WI38 (cell line): Measurements from ENCODE around the gene EDNRA.

Experiments used
- H3K4me3 ChIP-seq: 2 replicates; pipeline ENCODE4 v1.5.1; 2011; ENCODE audit warnings: low read depth, mild to moderate bottlenecking, control low read depth, low read length
- TF ChIP-seq, protein P1 (sequence below): IDR thresholded peaks from 2 replicates; pipeline ENCODE4 v1.5.1; 2012; ENCODE audit warnings: low read depth, mild to moderate bottlenecking, control low read depth, low read length

Gene EDNRA

DNA sequence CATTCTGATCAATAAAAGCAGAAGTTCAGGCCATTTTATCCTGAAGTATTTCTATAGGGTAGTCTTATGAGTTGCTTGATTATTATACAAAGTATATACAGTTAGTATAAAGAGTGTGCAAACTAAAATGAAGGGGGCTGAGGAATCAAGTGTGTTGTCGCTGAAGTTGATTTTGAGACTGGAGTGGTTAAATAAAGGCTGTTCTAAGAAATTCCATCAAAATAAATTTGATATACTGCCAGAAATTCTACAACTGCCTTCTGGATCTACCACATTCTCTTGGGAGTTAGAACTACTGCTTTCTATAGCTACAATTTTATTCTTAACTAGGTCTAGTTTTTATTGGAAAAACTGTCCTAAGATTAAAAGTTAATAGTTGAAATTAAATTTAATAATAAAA lies 12.4 kb downstream of the EDNRA start:
- no peak overlapping the region for H3K4me3 ChIP-seq
- TF ChIP-seq, protein P1, sequence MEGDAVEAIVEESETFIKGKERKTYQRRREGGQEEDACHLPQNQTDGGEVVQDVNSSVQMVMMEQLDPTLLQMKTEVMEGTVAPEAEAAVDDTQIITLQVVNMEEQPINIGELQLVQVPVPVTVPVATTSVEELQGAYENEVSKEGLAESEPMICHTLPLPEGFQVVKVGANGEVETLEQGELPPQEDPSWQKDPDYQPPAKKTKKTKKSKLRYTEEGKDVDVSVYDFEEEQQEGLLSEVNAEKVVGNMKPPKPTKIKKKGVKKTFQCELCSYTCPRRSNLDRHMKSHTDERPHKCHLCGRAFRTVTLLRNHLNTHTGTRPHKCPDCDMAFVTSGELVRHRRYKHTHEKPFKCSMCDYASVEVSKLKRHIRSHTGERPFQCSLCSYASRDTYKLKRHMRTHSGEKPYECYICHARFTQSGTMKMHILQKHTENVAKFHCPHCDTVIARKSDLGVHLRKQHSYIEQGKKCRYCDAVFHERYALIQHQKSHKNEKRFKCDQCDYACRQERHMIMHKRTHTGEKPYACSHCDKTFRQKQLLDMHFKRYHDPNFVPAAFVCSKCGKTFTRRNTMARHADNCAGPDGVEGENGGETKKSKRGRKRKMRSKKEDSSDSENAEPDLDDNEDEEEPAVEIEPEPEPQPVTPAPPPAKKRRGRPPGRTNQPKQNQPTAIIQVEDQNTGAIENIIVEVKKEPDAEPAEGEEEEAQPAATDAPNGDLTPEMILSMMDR, result no peak

DNA sequence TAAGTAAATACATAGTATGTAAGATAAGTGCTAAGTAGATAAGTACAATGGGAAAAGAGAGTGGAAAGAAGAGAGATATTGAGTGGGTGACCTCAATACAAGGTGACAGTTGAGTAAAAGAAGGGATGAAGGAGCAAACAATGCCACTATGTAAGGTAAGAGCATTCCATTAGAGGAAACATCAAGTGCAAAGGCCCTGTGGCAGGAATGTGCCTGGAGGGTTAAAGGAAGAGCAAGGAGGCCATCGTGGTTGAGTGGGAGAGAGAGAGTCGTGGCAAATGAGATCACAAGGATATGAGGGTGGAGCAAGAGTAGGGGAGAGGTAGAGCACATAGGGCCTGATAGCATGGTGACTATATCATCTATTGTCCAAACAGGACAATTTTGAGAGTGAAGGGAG lies 13.4 kb downstream of the EDNRA start:
- TF ChIP-seq, protein P1, result no peak
- H3K4me3 ChIP-seq, result no peak overlapping the region

DNA sequence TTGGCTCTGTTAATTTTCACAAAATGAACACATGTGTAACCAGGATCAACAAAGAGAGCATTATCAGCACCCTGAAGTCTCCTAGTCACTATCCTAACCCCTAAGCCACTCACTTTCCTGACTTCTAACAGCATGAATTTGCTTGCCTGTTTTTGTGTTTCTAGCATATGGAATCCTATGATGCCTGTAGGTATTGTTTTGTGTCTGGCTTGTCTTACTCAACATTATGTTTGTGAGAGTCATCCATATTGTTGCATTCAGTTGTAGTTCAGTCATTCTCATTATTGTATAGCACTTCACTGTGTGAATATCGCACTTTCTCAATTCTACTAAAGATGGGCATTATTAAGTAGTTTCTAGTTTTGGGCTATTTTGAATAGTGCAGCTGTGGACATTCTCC lies 15.6 kb downstream of the EDNRA start:
- no peak overlapping the region for H3K4me3 ChIP-seq
- TF ChIP-seq, protein P1, result no peak

DNA sequence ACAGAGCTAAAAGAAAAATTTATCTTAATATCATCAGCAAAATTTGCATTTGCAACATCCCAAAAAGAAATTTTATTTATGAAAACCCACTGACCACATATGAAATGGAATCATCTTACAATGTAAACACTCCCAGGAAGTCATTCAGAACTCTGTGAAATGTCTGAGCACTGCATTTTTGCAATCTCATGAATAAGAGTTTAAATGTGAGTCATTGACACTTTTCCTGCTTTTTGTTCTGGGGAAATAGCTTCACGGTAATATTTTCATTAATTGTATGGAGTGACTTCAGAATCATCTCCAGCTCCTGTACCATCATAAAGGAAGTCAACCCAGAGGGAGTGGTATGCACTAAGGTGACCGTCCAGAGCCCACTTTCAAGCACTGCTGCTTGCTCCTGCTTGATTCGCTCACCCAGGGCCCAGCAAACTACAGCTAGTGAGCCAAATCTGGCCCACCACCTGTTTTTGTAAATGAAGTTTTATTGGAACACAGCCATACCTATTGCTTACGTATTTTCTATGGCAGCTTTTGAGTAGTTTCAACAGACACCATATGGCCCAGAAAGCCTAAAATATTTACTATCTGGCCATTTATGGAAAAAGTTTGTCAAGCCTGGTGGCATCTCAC lies 17.2 kb downstream of the EDNRA start:
- H3K4me3 ChIP-seq, result no peak overlapping the region
- TF ChIP-seq, protein P1, result no peak

DNA sequence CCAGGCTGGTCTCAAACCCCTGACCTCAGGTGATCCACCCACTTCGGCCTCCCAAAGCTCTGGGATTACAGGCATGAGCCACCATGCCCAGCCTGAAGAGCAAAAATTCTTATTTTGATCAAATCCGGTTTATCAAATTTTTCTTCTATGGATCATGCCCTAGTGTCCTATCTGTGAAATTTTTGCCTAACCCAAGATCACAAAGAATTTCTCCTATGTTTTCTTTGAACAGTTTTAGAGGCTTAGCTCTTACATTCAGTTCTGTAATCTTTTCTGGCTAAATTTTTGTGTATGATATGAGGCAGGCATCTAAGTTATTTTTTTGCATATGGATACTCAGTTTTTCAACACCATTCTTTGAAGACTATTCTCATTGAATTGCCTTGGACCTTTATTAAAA lies 27.4 kb downstream of the EDNRA start:
- TF ChIP-seq, protein P1, result no peak
- H3K4me3 ChIP-seq, result no peak overlapping the region

DNA sequence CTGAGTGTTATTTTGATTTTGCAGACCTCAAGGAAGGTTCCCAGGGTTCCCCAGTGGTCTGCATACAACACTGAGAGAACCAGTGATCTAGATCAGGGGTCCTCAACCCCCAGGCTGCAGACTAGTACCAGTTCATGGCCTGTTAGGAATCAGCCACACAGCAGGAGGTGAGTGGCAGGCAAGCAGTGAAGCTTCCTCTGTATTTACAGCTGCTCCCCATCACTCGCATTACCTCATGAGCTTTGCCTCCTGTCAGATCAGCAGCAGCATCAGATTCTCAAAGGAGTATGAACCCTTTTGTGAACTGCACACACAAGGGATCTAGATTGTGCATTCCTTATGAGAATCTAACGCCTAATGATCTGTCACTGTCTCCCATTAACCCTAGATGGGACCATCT lies 28.5 kb downstream of the EDNRA start:
- TF ChIP-seq, protein P1, result no peak
- no peak overlapping the region for H3K4me3 ChIP-seq

DNA sequence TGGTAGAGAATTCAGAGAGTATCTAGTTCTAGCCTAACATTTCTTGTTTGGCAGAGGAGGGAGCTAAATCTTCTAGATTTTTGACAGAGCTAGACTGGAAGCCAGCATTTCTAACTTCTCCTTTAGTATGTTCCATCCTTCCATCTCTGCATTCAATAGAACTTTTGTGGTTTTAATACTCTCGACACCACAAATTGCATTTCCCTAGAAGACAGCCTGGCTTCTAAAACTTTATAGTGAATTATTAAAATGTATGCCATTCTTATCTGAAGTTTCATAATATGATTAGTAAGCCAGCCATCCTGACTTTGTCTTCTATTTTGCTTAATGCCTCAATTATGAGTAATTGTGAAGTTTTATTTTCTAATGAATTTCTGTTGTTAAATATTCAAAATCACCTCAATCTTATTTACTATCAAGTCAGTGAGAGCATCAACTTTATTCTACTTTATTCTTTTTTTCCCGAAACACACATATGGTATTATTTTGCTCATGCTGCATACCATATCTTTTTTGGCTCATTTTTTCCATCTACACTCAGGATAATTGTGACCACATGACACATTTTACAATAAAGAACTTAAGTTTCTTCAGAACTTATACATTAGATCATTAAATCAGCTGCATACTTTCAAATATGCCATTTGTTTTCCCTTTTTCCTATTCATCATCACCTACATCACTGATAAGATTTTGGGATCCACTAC lies 30.2 kb downstream of the EDNRA start:
- TF ChIP-seq, protein P1, result no peak
- H3K4me3 ChIP-seq, result no peak overlapping the region
